ENCODE measurements around the gene EML6. TPM values are rescaled to one million over a fixed set of nuclear protein-coding genes. Genes with fewer than 3 reads are reported as not detected.

EML6 gene
- total and polyA plus RNA-seq, 12 donors: 0.07 to 1.5 (median 0.31) TPM

DNA sequence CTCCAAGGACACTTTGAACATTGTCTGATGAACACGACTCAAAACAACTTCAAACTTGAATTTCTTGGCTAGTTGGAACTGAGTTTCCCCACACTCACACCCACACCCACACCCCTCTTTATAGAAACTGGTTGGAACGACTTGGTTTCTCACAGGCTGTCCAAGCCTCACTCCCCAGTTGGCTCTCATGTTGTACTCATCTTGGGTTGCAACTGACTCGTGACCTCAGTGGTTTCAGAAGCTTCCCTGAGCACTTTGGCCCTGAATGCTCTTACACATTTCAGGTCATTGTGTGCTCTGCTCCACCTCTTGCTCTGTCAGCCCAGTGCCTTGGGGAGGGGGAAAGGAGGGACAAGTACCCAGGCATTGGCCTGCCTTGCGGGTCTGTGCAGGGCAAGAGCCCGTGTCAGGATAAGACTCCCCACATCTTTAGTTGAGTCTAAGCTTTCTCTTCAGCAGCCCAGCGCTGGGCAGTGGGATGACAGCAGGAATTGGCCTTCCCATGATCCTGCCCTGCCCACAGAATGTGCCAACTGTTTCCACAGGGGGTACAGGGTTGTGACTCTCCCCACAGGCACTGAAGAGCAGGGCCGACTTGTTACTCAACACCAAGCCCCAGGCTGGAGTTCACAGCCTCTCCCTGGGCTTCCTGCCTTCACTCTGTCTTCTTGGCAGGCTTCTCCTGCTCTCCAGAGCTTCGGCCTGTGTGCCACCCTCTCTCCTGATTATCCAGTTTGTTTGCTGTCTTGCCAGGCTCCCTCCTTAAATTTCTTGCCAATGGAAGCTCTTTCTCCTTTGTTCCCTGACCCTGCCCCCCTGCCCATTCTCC is 222.1 kb downstream of the EML6 start:
- intact Hi-C loops (cut with DNase I): no loop called here
- 58 to 60% methylated on average over 8 of the region's 8 CpGs for WGBS, 2 donors
- TF ChIP-seq, protein P1, sequence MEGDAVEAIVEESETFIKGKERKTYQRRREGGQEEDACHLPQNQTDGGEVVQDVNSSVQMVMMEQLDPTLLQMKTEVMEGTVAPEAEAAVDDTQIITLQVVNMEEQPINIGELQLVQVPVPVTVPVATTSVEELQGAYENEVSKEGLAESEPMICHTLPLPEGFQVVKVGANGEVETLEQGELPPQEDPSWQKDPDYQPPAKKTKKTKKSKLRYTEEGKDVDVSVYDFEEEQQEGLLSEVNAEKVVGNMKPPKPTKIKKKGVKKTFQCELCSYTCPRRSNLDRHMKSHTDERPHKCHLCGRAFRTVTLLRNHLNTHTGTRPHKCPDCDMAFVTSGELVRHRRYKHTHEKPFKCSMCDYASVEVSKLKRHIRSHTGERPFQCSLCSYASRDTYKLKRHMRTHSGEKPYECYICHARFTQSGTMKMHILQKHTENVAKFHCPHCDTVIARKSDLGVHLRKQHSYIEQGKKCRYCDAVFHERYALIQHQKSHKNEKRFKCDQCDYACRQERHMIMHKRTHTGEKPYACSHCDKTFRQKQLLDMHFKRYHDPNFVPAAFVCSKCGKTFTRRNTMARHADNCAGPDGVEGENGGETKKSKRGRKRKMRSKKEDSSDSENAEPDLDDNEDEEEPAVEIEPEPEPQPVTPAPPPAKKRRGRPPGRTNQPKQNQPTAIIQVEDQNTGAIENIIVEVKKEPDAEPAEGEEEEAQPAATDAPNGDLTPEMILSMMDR (IDR thresholded peaks at IDR 0.05): no peak

DNA sequence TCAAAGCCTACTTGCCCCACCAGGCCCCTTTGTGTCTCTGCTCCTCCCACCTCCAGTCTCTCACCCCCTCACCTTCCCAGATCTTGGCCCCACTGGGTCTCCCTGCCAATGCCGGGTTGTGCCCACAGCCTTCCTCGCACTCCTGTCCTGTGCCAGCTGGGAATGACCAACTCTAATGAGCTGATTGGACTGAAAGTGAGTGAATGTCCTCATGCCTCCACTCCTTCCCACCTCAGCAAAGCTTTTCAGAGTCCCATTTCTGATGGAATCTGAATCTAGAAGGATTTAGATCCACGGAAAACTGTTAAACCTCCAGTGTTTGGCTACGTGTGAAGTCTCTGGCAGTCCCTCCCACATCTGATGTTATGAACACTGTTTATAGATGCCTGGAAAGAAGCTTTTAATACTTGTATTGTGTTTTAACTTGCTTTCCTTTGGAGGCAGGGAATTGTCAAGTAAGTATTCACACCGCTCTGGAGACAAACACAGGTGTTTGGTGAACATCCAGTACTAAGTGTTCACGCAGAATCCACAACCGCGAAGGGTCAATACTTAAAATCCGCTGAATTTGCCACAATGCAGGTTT is 222.9 kb downstream of the EML6 start:
- TF ChIP-seq, protein P1 (IDR thresholded peaks at IDR 0.05): no peak
- DNase-seq (no peak), ATAC-seq (peak in 2 of 8 donors; percentile 2 to 25)
- WGBS, 2 donors: 87 to 91% methylated on average over 9 of the region's 9 CpGs
- H3K36me3 ChIP-seq: no peaks in the 10 kb centered on the region
- H3K4me1 ChIP-seq: peaks cover 0 to 9% (median 0%) of the 10 kb centered on the region in 9 donors
- no peaks in the 10 kb centered on the region for H3K9me3 ChIP-seq
- H3K27me3 ChIP-seq: peaks cover 0 to 4% (median 0%) of the 10 kb centered on the region in 7 donors
- no peak overlapping the region for H3K4me3 ChIP-seq
- intact Hi-C loops (cut with DNase I): no loop called here
- H3K27ac ChIP-seq: no peak overlapping the region

More for the DNA sequence above, 222.1 kb downstream of the EML6 start:
- peaks cover 0 to 9% (median 0%) of the 10 kb centered on the region in 9 donors for H3K4me1 ChIP-seq
- no peak overlapping the region for H3K4me3 ChIP-seq
- H3K27ac ChIP-seq: peak overlapping the region in 1 of 10 donors; percentile 1
- H3K27me3 ChIP-seq: peaks cover 0 to 7% (median 0%) of the 10 kb centered on the region in 7 donors
- no peaks in the 10 kb centered on the region for H3K9me3 ChIP-seq
- peak; percentile 54 to 90 (median 78) for ATAC-seq
- peak in 1 of 2 donors; percentile 30 for DNase-seq
- H3K36me3 ChIP-seq: no peaks in the 10 kb centered on the region

DNA sequence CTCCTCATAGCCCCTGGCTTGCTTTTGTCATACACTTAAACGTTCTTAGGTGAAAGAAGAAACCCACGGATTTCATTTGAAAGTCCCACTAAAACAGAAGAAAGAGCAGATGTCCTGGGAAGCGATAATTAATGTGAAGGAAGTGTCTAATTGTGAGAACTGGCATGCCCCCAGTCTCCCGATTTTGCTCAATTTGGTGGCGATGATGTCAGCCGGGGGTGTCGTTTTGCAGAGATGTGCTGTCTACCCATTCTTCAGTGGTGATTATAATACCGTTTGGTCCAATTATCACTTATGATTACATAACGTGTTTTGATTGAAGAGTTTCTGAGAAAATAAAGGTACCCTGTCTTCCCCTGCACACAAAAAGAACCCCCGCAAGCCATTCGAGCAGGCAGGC is 223.7 kb downstream of the EML6 start:
- WGBS, 2 donors: 67 to 70% methylated on average over 11 of the region's 11 CpGs
- no peak for DNase-seq
- Histone ChIP-seq H3K27me3 (peaks cover 0 to 4% (median 0%) of the 10 kb centered on the region in 7 donors), H3K27ac (no peak overlapping the region), H3K4me1 (peaks cover 0 to 9% (median 0%) of the 10 kb centered on the region in 9 donors), H3K36me3 (no peaks in the 10 kb centered on the region), H3K4me3 (no peak overlapping the region), H3K9me3 (no peaks in the 10 kb centered on the region)
- no peak for ATAC-seq
- intact Hi-C loops (cut with DNase I): no loop called here
- TF ChIP-seq, protein P1 (IDR thresholded peaks at IDR 0.05): no peak

DNA sequence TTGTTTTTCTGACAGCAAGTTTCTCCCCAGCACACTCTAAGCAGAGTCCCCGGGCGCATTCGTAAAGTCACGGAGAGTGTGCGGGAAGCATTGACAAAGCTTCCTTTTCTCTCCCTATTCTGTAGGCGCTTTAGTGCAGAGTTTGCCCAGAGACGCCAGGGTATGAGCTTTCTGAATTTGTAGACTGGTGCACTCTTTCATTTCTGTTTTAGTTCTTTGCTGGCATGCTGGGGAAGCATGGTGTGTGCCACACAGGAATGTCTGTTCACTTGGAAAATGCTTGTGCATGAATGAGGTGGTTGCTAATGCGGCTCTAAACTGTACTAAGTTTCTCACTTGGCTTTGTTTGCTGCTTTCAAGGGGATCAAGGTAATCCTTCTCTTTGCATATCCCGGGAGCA is 224.2 kb downstream of the EML6 start:
- Histone ChIP-seq H3K4me3 (no peak overlapping the region), H3K4me1 (peaks cover 0 to 9% (median 0%) of the 10 kb centered on the region in 9 donors), H3K9me3 (no peaks in the 10 kb centered on the region), H3K27ac (no peak overlapping the region), H3K27me3 (peaks cover 0 to 4% (median 0%) of the 10 kb centered on the region in 7 donors), H3K36me3 (no peaks in the 10 kb centered on the region)
- ATAC-seq: no peak
- intact Hi-C loops (cut with DNase I): no loop called here
- 81 to 87% methylated on average over 9 of the region's 9 CpGs for whole genome bisulfite sequencing, 2 donors
- TF ChIP-seq, protein P1 (IDR thresholded peaks at IDR 0.05): no peak
- no peak for DNase-seq

Measured in heart right ventricle (tissue), 16 donors.